Measurements from ENCODE around the gene KNTC1.

GRCh38 chr12:122669397-122670070, 142.5 kb downstream of the KNTC1 start:
- TF ChIP-seq CTCF (IDR thresholded peaks at IDR 0.05; ENCODE audit: control extremely low read depth in 1 of 3, insufficient read depth in 1 of 3, low read depth in 1 of 3, low read length in 3 of 3) (no peak), TAF1 (IDR thresholded peaks at IDR 0.05; ENCODE audit: low read depth, low read length) (no peak), CHD1 (IDR thresholded peaks at IDR 0.05; ENCODE audit: low read depth, low read length) (no peak), EZH2 (IDR thresholded peaks at IDR 0.05; ENCODE audit: low read depth, low read length, severe bottlenecking) (no peak), YY1 (IDR thresholded peaks at IDR 0.05; ENCODE audit: low read depth, low read length) (no peak), POLR2A (IDR thresholded peaks at IDR 0.05; ENCODE audit: control extremely low read depth in 1 of 2, low read depth in 2 of 2, low read length in 2 of 2) (no peak), USF2 (IDR thresholded peaks at IDR 0.05; ENCODE audit: low read length) (no peak), MAX (IDR thresholded peaks at IDR 0.05) (no peak), GABPA (IDR thresholded peaks at IDR 0.05; ENCODE audit: borderline replicate concordance, insufficient read depth, low read length) (no peak), TEAD4 (IDR thresholded peaks at IDR 0.05; ENCODE audit: low read depth, low read length) (no peak), KDM4A (IDR thresholded peaks at IDR 0.05; ENCODE audit: low read depth, low read length, severe bottlenecking) (no peak), SP1 (IDR thresholded peaks at IDR 0.05; ENCODE audit: low read depth, low read length) (no peak), CREB1 (IDR thresholded peaks at IDR 0.05) (no peak), KDM1A (IDR thresholded peaks at IDR 0.05; ENCODE audit: borderline replicate concordance, low read length) (no peak)
